ENCODE measurements around the gene PNISR.
"Not testable (repeated sequence)": the region's sequence is repeated elsewhere in the genome, so short reads cannot be mapped to it uniquely, and the experiment has no call there.

Gene PNISR, protein sequence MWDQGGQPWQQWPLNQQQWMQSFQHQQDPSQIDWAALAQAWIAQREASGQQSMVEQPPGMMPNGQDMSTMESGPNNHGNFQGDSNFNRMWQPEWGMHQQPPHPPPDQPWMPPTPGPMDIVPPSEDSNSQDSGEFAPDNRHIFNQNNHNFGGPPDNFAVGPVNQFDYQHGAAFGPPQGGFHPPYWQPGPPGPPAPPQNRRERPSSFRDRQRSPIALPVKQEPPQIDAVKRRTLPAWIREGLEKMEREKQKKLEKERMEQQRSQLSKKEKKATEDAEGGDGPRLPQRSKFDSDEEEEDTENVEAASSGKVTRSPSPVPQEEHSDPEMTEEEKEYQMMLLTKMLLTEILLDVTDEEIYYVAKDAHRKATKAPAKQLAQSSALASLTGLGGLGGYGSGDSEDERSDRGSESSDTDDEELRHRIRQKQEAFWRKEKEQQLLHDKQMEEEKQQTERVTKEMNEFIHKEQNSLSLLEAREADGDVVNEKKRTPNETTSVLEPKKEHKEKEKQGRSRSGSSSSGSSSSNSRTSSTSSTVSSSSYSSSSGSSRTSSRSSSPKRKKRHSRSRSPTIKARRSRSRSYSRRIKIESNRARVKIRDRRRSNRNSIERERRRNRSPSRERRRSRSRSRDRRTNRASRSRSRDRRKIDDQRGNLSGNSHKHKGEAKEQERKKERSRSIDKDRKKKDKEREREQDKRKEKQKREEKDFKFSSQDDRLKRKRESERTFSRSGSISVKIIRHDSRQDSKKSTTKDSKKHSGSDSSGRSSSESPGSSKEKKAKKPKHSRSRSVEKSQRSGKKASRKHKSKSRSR

DNA sequence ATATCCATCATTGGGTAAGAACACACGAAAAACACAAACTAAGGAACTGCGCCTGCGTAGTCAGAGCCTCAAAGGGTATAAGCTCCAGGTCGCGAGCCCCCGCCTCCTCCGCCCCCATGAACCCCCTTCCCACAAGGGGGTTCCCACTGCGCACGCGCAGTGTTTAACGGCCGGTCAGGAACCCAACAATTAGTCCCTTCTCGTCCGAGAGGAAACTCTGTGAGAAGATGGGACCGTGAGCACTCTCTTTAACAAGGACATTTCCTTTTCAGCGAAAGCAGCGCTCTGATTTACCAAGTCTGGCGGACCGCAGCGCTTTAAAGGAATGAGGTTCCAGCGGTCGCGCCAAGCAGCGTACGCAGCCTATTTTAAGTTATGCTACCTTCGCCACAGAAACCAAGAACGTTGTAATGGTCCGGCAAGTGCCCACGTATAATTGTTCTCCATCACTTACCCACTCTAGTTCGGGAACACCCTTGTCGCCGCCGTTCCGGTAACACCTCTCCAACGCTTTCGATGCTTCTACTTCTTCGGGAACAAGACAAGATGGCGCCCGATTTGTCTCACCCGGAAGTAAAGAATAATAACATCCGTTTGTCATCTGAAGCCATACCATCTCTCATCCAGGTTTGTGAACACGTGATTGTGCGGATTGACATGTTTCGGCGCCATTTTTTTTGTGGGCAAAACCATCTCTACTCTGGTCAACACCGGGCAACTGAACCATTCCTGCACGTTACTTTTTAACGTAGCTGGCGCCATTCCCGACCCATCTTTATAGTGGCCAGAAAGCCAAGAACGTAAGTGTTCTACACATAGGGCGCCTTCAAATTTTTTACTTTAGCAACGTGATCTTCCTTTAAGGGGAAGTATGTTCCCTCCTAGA, at the start of gene PNISR:
TSS of gene PNISR (minus strand) at position 548 of the 886 bp plus-strand sequence. CDS start 10,649 bp downstream, outside the sequence.
- H3K4me3 ChIP-seq (ENCODE audit: low read depth in 1 of 2, low read length in 1 of 2), result peak within 1 kb of the TSS; percentile 76 to 95
- no peaks in the 10 kb centered on the region for H3K27me3 ChIP-seq
- H3K4me1 ChIP-seq (ENCODE audit: control insufficient read depth in 1 of 2, insufficient read depth in 1 of 2, low read depth in 1 of 2, low read length in 1 of 2), result peaks cover 24 to 28% of the 10 kb centered on the region in 2 experiments
- TF ChIP-seq, protein P1, sequence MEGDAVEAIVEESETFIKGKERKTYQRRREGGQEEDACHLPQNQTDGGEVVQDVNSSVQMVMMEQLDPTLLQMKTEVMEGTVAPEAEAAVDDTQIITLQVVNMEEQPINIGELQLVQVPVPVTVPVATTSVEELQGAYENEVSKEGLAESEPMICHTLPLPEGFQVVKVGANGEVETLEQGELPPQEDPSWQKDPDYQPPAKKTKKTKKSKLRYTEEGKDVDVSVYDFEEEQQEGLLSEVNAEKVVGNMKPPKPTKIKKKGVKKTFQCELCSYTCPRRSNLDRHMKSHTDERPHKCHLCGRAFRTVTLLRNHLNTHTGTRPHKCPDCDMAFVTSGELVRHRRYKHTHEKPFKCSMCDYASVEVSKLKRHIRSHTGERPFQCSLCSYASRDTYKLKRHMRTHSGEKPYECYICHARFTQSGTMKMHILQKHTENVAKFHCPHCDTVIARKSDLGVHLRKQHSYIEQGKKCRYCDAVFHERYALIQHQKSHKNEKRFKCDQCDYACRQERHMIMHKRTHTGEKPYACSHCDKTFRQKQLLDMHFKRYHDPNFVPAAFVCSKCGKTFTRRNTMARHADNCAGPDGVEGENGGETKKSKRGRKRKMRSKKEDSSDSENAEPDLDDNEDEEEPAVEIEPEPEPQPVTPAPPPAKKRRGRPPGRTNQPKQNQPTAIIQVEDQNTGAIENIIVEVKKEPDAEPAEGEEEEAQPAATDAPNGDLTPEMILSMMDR (IDR thresholded peaks at IDR 0.05), result no peak
- peak within 1 kb of the TSS; percentile 91 for H3K27ac ChIP-seq
- peaks cover 5% of the 10 kb centered on the region for H3K36me3 ChIP-seq
- no peaks in the 10 kb centered on the region for H3K9me3 ChIP-seq

DNA sequence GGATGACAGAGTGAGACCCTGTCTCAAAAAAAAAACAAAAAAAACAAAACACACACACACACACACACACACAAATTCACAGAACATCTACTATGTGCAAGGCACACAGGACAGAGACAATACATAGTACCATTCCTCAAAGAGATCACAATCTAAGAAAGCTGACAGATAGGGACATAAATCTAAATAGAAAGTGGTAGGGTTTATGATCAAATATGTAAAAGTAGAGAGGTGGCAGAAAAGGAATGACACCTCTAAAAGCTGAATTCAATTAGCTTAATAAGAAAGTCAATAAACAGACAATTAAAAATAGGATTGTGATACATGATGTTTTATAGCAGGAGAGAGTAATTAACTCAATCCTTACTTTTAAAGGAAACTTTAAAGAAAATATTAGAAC, 48.6 kb upstream of the PNISR start:
- H3K27ac ChIP-seq, result no peak overlapping the region
- no peaks in the 10 kb centered on the region for H3K36me3 ChIP-seq
- H3K4me1 ChIP-seq (ENCODE audit: control insufficient read depth in 1 of 2, insufficient read depth in 1 of 2, low read depth in 1 of 2, low read length in 1 of 2), result no peaks in the 10 kb centered on the region
- H3K9me3 ChIP-seq, result no peaks in the 10 kb centered on the region
- H3K4me3 ChIP-seq (ENCODE audit: low read depth in 1 of 2, low read length in 1 of 2), result no peak overlapping the region
- H3K27me3 ChIP-seq, result no peaks in the 10 kb centered on the region
- TF ChIP-seq, protein P1 (IDR thresholded peaks at IDR 0.05), result no peak

DNA sequence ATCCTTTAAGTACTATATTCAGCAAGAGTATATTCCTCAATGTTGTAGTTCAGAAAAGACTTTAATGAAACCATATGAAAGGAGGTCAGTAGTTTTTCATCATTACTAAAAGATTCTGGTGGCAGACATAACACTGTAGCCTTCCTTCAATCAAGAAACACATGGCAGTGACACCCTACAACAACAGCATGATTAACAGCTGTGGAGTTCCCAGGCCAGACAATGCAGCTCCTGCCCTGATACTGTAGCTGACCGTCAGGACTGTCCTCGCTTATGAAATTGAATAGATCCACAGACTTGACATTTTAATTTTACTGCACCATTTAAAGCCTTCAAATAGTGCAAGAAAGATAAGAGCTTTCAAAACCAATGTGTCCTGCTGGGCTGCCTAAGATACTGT, 46.5 kb upstream of the PNISR start:
- Histone ChIP-seq H3K9me3 (no peaks in the 10 kb centered on the region), H3K27me3 (no peaks in the 10 kb centered on the region), H3K27ac (no peak overlapping the region), H3K36me3 (no peaks in the 10 kb centered on the region), H3K4me3 (ENCODE audit: low read depth in 1 of 2, low read length in 1 of 2) (no peak overlapping the region), H3K4me1 (ENCODE audit: control insufficient read depth in 1 of 2, insufficient read depth in 1 of 2, low read depth in 1 of 2, low read length in 1 of 2) (no peaks in the 10 kb centered on the region)
- TF ChIP-seq, protein P1 (IDR thresholded peaks at IDR 0.05), result no peak

DNA sequence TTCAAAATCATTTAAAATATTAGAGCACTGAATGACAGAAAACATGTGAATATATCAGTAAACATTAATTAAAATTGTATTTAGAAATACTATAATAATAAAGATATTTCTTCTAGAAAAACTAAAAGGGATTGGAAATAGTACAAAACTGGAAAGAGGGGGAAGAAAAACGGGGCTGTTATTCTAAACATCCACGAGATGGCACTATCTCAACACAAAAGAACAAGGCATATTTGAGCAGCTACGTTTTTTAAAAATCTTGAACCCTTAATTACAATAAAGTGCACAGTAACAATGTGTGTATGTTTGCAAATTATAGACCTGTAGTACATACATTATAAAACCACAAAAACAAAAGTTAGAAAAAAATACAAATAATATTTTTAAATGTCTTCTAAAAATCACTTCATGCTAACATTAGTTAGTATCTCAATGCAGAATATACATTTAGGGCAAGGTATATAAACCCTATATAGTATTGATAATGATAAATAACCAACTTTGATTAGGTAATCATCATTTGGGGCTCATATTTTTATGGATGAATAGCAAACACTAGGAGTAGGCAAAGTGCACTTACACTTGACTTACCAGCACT, 42.5 kb upstream of the PNISR start:
- TF ChIP-seq, protein P1 (IDR thresholded peaks at IDR 0.05), result no peak
- no peaks in the 10 kb centered on the region for H3K27me3 ChIP-seq
- no peaks in the 10 kb centered on the region for H3K4me1 ChIP-seq (ENCODE audit: control insufficient read depth in 1 of 2, insufficient read depth in 1 of 2, low read depth in 1 of 2, low read length in 1 of 2)
- no peak overlapping the region for H3K27ac ChIP-seq
- no peaks in the 10 kb centered on the region for H3K36me3 ChIP-seq
- no peaks in the 10 kb centered on the region for H3K9me3 ChIP-seq
- no peak overlapping the region for H3K4me3 ChIP-seq (ENCODE audit: low read depth in 1 of 2, low read length in 1 of 2)

DNA sequence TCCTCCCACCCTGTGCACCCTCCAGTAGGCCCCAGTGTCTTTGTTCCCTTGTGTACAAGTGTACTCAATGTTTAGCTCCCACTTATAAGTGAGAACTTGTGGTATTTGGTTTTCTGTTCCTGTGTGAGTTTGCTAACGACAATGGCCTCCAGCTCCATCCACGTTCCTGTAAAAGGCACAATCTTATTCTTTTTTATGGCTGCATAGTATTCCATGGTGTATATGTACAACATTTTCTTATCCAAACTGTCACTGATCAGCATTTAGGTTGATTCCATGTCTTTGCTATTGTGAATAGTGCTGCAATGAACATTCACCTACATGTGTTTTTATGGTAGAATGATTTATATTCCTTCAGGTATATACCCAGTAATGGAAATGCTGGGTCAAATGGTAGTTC, 34.0 kb upstream of the PNISR start:
- H3K27me3 ChIP-seq; H3K36me3 ChIP-seq; H3K4me3 ChIP-seq (ENCODE audit: low read depth in 1 of 2, low read length in 1 of 2); H3K4me1 ChIP-seq (ENCODE audit: control insufficient read depth in 1 of 2, insufficient read depth in 1 of 2, low read depth in 1 of 2, low read length in 1 of 2); H3K27ac ChIP-seq; H3K9me3 ChIP-seq: not testable (repeated sequence)
